GM18519 (cell line): ENCODE measurements around the gene CTR9.

Source experiments
- ATAC-seq: cut with Tn5 transposase; IDR thresholded peaks from one replicate; pipeline ENCODE4 v1.9.1; 2021; ENCODE audit warnings: mild to moderate bottlenecking, moderate library complexity; ENCODE audit not compliant: unreplicated experiment, low FRiP score

Gene CTR9

DNA sequence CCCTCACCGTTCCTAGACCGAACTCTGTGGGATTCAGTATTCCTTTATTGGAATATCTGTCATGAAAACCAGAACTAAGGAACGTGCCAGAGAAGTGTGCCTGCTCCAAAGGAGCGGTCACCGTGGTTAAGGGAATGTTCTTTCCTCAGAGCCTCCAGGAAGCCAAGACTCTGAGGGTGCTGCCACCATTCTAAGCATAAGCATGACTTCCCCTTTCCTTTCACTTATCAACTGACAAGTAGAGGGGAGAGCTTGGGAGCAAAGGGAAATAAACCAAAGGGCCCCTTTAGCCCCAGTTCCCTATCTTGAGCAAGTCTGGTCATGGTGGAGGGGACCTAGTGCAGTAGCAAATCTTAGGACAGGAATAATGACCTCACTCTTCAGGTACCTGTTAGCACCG lies 26.8 kb downstream of the CTR9 start:
- no peak for ATAC-seq

DNA sequence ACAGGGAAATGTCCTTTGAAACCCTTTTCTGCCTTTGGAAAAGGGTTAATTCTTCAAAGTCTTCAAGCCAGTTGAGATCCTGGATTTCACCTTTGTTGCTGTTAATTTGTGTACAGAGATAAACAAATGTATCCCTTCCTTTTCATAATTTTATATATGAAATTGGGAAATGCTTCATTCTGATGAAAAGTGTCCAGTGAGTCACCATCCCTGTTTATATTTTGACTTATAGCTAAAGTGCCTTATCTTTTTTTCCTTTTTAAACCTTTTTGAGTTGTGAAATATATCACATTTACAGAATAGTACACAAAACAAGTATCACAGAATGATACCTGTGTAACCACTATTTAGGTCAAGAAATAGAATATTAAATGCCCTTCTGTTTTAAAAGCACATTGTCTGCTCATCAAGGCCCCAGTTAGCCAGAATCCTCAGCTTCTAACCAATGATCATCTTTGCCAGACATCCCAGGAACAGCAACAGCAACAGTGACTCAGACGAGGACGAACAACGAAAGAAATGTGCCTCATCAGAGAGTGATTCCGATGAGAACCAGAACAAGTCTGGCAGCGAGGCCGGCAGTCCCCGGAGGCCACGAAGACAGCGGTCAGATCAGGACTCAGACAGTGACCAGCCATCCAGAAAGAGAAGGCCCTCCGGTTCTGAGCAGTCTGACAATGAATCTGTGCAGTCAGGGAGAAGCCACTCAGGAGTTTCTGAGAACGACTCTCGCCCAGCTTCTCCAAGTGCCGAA lies 27.3 kb downstream of the CTR9 start:
- ATAC-seq = no peak

DNA sequence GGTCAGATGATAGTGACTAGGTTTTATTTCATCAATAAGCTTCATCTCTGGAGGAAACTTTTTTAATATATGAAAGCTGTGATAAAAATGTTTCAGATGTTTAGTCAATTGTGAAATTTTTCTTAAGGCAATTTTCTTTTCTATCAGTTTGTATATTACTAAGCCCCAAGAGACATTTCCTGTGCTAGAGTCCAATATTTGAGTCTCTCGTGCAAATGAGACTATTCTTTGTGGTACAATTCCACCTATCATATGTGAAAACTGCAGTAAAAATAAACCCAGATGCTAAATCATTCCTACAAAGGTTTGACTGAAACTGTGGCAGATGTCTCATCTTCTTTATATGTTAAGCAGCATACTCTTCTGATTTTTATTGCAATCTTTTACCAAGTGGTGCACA lies 28.0 kb downstream of the CTR9 start:
- ATAC-seq = no peak

DNA sequence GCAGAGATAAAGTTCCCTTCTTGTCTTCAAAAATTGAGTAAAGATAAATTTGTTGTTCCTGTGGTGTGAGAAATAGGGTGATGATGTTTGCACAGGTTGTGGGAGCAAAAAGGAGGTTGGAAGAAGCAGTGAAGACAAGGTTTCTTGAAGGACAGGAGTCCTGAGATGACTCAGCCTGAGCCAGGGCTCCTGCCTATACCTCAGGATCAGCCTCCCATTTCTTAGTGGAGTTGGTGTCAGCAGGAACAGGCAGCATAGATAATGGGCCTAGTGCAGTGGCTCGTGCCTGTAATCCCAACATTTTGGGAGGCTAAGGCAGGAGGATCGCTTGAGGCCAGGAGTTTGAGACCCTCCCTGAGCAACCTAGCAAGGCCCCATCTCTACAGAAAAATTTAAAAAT lies 29.0 kb downstream of the CTR9 start:
- no peak for ATAC-seq

DNA sequence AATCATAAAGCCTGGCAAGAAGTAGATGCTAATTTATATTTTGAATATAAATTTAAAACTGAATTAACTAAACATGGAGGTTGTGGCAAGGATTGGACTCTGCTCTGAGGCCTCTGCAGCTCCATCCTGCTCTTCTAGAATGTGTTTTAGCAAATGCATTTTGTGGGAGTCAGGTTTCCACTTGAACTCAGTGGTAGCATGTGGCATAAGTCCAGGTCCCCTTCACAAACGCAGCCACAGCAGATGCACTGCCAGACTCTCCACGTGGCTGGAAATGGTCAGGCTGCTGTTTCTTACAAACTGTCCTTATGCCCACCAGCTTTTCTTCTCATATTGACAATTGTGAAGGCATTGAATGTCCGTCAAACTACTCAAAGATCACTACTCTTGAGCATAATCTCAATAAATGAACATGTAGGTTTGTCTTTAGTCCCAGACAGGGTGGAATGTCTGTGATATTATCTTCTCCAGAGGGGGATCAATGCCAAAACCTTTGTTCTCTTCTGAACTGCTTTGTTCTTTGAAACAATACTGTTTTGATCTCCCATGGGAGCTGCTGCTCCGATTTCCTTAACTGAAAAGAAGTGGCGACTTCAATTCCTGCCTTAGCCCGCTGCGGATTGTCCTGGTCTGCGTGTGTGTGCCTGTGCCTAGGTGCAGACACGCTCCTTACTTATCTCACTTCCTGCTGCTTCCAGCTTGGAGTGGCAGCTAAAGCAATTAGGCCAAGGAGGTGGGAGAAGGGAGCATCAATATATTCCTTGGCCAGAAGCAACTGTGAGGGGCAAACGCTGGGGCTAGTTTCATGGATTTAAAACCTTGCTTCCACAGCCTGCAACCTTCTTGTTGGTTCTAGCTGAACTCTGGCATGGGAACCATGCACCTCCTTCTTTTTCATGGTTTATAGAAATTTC lies 33.4 kb downstream of the CTR9 start:
- ATAC-seq = no peak

DNA sequence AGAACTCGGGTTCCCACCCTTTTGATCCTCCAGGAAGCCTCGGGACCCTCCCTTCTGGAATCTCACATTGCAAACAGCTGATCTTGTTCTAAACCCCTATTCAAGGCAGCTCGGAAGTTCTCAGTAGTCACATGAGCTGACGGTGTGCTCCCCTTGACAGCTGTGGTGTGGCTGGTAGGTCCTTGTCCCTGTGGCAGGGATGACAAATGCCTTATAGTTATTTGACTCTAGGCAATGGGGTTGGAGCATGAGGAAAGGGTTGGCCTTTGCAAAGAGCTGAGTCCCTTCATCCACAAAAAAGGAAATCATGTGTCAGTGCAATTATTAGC lies 34.1 kb downstream of the CTR9 start:
- no peak for ATAC-seq

DNA sequence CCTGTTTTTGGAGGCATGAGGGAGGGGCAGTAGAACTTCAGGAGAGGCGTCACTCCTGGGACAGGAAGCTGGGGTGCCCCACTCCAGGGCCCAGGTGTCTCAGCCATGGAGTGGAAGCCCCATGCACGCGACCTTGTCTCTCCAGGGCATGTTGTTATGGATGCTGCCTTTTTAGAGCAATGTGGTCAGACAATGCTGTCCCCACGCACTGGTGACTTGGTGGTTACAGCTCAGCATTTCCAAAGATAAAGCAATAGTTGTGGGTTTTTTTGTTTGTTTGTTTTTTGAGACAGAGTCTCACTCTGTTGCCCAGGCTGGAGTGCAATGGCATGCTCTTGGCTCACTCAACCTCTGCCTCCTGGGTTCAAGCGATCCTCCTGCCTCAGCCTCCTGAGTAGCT lies 35.4 kb downstream of the CTR9 start:
- ATAC-seq = no peak

DNA sequence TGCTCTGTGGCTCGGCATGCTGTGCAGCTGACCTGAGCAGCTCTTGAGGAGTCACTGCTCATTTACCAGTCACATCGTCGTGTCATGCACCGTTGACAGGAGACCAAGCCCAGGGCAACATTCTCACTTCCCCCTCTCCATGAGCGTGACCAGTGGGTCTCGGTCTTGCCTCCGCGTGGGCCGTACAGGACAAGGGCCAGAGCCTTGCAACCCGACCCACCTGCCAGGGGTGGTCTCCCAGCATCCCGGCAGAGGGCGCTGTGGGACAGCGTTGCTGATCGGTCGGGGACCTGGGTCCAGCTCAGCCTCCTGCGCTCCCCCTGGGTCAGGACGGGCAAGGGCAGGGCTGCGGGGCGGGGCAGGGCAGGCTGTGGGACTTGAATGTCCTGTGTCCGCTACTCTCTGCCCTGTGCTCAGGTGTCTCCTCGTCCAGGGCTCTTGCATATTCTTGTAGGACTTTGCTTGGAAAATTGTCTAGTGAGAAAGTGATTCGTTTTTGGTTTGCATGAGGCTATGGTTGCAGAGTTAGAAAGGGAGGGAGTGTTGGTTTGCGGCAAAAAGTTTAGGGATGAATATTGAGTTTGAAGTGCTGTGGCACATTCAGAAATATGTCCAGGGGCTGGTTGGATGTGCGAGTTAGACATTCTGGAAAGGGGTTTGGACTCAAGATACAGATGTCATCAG lies 41.5 kb downstream of the CTR9 start:
- peak; percentile 72 for ATAC-seq

DNA sequence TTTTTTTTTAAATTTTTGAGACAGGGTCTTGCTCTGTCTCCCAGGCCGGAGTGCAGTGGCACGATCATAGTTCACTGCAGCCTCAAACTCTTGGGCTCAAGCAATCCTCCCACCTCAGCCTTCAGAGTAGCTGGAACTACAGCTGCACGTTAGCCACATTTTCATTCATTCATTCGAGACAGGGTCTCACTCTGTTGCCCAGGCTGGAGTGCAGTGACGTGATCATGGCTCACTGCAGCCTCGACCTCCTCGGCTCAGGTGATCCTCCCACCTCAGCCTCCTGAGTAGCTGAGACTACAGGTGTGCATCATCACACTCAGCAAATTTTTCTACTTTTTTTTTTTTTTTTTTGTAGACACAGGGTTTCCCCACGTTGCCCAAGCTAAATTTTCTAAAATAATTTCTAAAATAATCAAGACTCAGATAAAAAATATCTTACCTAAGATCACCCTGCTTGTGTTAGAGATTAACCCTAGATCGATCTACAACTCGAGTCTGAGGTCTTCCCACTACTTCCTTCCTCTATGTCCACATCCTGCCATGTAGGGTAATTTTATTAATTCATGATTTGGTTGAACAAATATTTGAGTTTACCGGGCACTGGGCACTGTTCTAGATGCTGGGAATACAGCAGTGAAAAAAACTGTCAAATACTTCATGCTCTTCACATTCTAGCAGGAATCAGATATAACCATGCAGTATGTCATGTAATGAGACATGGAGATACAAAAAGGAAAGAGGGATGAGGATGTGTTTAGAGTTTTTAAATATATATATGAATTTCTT lies 42.6 kb downstream of the CTR9 start:
- no peak for ATAC-seq

DNA sequence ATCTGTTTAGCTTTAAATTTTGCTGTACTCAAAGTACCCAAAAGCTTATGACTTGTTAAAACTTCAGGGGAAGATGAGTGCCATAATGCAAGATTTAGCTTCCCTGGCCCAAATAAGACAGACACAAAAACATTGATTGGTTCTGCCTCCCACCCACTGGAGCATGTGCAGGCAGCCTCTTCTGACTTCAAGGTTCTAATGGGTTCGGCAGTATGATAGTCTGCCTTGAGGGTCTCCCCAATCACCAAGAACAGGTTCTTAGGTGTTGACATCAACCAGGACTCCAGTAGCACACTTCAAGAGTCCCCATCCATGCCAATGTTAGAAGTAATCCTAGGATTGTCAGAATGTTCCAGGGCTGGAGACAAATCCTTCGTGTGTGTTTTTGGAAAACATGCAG lies 45.1 kb downstream of the CTR9 start:
- no peak for ATAC-seq

DNA sequence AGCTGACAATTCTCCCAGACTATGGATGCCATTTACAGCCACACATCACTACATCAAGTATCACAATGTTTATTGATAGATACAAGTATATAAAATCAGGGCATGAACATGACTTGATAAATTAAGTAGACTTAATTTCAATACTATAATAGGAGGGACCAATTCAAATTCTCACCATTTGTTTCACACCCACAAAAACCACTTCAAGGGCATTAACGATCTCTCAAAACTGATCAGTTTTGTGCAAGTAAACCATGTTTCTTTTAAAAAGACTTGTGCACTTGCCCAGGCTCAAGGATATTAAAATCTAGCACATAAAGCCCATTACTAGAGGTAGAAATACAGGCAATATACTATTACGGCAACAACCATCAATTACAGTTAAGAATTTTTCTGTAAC lies 46.0 kb downstream of the CTR9 start:
- ATAC-seq = no peak

DNA sequence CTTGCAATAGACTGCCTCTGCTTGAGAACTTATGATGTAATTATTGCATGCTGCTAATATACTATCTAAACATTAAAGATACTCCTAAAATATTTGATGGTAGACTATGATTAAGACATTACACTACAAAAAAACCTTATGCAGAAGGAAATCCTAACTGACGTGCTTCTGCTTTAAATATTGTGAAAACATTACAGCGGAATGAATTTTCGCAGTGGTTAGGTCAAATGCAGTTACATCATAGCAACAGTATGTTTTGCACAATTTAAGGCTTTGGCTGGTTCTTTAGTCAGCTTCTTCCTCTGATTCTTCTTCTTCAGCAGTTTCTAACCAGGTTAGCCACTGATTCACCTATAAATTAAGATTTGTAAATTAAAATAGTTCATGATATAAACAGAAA lies 46.5 kb downstream of the CTR9 start:
- ATAC-seq = no peak

DNA sequence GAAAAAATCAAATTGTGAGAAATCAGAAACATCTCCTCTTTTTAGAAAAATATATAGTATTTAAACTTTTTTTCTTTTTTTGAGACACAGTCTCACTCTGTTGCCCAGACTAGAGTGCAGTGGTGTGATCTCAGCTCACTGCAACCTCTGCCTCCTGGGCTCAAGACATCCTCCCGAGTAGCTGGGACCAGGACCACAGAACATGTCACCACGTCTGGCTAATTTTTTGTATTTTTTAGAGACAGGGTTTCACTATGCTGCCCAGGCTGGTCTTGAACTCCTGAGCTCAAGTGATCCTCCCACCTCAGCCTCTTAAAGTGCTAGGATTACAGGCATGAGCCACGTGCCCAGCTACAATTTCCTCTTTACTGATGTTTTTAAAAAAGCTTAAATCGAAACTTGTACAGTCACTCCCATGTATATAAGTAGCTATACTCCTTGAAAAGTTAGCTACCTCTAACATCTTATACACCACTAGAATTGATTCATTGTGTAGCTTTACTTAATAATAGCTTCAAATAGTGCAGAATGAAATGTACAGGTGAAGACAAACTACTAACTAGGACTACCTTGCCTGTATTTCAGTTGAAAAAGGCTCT lies 47.4 kb downstream of the CTR9 start:
- ATAC-seq = no peak

DNA sequence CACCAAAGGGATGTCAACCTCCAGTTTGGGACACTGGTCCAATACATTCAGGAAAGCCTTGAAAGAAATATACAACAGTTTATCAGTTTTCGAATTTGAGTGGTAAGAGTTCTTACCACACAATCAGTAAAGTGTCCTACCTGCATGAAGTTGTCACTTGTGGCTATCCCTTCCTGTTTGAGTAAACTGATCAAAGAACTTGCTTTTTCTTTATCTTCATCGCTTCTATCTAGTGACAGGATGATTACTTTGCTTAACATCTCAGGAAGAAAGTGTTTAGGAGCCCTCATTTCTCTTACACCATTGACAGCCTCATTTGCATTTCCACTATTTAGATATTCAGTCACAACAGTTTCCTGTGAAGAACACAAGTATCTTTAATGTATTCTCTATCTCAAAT lies 49.2 kb downstream of the CTR9 start:
- no peak for ATAC-seq

DNA sequence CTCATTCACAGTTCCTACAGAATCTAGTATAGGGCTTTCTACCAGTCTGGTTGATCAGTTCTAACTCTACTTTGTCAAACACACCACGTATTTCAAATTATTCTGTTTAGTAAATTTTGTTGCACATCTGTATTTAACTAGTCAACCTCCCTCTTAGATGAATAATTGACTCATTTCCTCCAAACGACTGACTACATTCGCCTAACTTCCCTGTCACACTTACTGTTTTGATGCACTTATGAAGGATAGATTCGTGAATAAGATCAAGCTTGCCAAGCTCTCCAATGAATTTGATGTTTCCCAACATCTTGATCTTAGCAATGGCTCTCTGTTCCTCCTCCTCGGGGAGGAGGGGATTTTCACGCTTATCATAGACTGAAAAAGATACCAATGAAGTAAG lies 52.6 kb downstream of the CTR9 start:
- ATAC-seq = no peak

DNA sequence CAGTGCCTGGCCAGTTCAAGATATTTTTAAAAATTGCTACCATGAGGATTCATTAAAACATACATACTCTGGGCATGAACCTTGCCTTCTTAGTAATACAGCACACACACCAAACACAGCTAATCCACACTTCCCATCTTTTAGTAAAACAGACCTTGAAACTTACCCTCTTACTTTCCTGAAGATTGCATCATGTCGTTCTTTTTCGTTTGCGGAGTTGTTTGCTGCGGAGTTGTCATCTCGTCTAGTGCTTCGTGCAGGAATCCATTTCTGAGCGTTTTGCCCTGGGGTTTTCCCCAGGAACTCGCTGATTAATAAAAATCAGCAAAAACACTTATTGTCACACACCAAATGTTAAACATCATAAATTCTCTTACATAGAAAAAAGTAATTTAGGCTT lies 54.7 kb downstream of the CTR9 start:
- no peak for ATAC-seq

DNA sequence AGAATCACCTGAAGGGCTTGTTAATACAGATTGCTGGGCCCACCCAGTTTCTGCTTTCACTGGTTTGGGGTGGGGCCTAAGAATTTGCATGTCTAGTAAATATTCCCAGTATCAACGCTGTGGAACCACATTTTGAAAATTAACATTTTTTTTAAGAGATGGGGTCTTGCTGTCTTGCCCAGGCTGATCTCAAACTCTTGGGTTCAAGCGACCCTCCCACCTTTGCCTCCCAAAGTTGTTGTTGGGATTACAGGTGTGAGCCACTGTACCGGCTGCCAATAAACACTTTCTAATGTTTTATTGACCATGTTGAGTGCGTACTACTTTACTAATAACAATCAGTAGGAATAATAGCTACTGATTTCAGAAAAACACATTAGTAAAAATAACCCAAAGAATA lies 55.2 kb downstream of the CTR9 start:
- no peak for ATAC-seq

DNA sequence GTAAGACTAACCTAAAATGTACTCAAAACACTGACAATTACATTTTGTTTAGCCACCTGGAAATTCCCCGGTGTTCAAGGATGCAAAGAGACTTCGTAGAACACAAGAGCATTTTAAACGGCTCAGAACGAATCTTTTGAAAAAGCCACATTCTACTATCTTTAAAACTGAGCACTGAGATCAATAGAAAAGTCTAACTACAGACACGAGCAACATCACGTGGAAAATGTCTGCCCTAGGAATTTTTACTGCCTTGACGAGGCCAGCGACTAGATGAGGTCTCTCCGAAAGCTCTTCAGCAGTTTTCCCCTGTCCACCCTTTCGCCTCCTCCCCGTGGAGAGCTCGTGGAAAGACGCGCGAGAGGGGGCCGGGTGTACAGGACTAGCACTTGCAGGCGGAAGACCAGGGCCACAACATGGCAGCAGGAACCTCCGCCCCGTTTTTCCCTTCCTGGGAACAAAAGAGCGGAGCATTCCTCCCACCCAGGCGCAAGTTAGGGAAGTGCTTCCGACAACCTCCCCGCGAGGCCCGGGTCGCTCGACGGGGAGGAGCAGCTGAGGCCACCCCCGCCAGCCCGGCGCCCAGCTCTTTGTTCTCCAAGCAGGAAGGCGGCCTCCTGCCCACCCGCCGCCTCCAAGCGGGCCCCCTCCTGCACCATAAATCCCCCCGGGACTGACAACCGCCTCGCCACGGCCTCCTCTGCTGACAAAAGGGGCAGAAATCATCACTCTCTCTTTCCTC lies 56.6 kb downstream of the CTR9 start:
- ATAC-seq = no peak

DNA sequence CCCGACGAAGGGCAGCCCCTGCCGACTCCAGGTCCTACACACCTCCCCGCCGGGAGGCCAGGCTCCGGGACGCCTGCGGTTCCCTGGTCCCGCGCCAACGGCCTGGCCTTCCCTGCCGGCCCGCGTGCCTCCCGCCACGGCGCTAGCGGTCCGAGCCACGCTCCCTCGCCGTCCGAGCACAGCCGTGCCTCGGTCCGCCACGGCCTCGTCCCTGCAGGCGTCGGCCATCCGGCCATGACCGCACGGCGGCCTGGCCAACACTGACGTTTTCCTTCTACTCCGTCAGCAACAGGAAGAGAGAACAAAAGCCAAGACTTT lies 57.1 kb downstream of the CTR9 start:
- peak; percentile 17 for ATAC-seq
